Right lobe of liver (tissue), 6 donors: Measurements from ENCODE around the gene LSMEM2. TPM values are rescaled to one million over a fixed set of nuclear protein-coding genes. Genes with fewer than 3 reads are reported as not detected.

ENCODE experiments used
- ATAC-seq, 4 donors: fragments of 200-7000 bp; cut with Tn5 transposase; one replicate each; pipeline ENCODE4 v1.9.1; 2020; ENCODE audit warnings: mild to moderate bottlenecking in 4 of 4, moderate library complexity in 4 of 4
- DNase-seq, 3 donors: peaks; one replicate each; pipeline ENCODE4 v3.0.0-alpha.2; 2020
- H3K27ac ChIP-seq, 3 donors: fragments of 200-600 bp; one replicate each; pipeline ENCODE4 v1.8.0; 2022
- H3K27me3 ChIP-seq, 2 donors: fragments of 200-600 bp; one replicate each; pipeline ENCODE4 v1.8.0; 2022
- H3K36me3 ChIP-seq, 4 donors: fragments of 200-600 bp; sonication (generic) in 1 of 4; one replicate each; pipeline versions ENCODE4 v1.5.1 to v1.8.0; 2017 to 2022; ENCODE audit warnings: control low read depth in 1 of 4
- H3K4me1 ChIP-seq, 4 donors: fragments of 200-600 bp; sonication (generic) in 1 of 4; one replicate each; pipeline versions ENCODE4 v1.5.1 to v1.8.0; 2017 to 2022; ENCODE audit warnings: control low read depth in 1 of 4
- H3K4me3 ChIP-seq, 3 donors: fragments of 200-600 bp; one replicate each; pipeline ENCODE4 v1.8.0; 2022
- H3K9me3 ChIP-seq, 4 donors: fragments of 200-600 bp; sonication (generic) in 1 of 4; one replicate each; pipeline versions ENCODE4 v1.5.1 to v1.8.0; 2017 to 2022; ENCODE audit warnings: control low read depth in 1 of 4
- POLR2A ChIP-seq: fragments of 450-650 bp; IDR thresholded peaks from one replicate; pipeline ENCODE4 v1.6.1; 2017; ENCODE audit warnings: antibody characterized with exemption, mild to moderate bottlenecking
- WGBS: methylation state at CpG from one replicate; pipeline ENCODE4 v1.1.6; 2018; ENCODE audit warnings: low coverage, low lambda C conversion rate; ENCODE audit not compliant: insufficient coverage; ENCODE audit errors: missing lambda C conversion rate; 5-methylcytosine and 5-hydroxymethylcytosine counted together
- intact Hi-C, 2 donors: fragments of 100-400 bp; cut with DNase I; formaldehyde crosslinking; loops; one replicate each; pipeline versions ENCODE4 v1.11.2 to v1.14.1; 2022
- total RNA-seq, 6 experiments: library from RNA; depleted of rRNA in 2 of 6; stranded (reverse); fragments of >200 nt in 2 of 6; fragmentation: NEBNext Ultra II Directional in 3 of 6; extraction: Animal tissue kit (Norgen Biotek cat#: 25700) in 3 of 6; gene quantifications; one replicate each; pipeline versions ENCODE4 v1.1.0 to v1.2.4, GENCODE V29; 2016 to 2023
- TF ChIP-seq, protein P1 (sequence below), 4 donors: fragments of 200-600 bp in 3 of 4; fragments of 450-650 bp in 1 of 4; IDR thresholded peaks; one replicate each; pipeline versions ENCODE4 v1.5.1 to v1.8.0; 2016 to 2022; ENCODE audit warnings: antibody characterized with exemption in 4 of 4, mild to moderate bottlenecking in 2 of 4
- donor health status: DM: no; HTN: yes; CAD: no.
- donor health status: DM: no; HTN: no; CAD: no.
- donor health status: DM: no; HTN: no; CAD: no.
- donor health status: DM: no; HTN: yes; CAD: no.
- donor health status: DM: no; HTN: yes; CAD: no.

The LSMEM2 gene
- total RNA-seq, 6 experiments from 2014 or later, result not detected

DNA sequence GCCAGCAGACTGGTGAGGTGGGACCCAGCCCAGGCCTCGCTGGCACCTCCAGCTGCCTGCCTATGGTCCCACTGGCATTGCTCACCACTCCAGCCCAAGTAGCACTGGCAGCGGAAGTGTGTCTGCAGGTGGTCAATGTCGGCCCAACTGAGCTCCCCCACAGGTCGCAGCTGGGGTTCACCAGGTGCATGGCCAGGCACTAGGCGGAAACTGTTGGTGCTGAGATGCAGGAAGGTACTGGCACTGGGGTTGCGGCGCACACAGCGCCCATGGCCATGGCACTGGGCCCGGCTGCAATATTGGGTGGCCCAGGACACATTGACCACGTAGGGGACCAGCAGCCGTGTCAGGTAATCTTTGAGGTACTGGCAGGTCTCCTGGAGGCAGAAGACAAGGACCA is 39.3 kb downstream of the LSMEM2 start:
- WGBS, result 60% methylated on average over 2 of the region's 11 CpGs
- Histone ChIP-seq H3K36me3 (peaks cover 0 to 20% (median 3%) of the 10 kb centered on the region in 4 donors), H3K4me3 (no peak overlapping the region), H3K27ac (no peak overlapping the region), H3K9me3 (no peaks in the 10 kb centered on the region), H3K27me3 (no peaks in the 10 kb centered on the region), H3K4me1 (peaks cover 0 to 44% (median 10%) of the 10 kb centered on the region in 4 donors)
- TF ChIP-seq, protein P1, sequence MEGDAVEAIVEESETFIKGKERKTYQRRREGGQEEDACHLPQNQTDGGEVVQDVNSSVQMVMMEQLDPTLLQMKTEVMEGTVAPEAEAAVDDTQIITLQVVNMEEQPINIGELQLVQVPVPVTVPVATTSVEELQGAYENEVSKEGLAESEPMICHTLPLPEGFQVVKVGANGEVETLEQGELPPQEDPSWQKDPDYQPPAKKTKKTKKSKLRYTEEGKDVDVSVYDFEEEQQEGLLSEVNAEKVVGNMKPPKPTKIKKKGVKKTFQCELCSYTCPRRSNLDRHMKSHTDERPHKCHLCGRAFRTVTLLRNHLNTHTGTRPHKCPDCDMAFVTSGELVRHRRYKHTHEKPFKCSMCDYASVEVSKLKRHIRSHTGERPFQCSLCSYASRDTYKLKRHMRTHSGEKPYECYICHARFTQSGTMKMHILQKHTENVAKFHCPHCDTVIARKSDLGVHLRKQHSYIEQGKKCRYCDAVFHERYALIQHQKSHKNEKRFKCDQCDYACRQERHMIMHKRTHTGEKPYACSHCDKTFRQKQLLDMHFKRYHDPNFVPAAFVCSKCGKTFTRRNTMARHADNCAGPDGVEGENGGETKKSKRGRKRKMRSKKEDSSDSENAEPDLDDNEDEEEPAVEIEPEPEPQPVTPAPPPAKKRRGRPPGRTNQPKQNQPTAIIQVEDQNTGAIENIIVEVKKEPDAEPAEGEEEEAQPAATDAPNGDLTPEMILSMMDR (IDR thresholded peaks at IDR 0.05), result no peak
- no peak for TF ChIP-seq POLR2A
- DNase-seq (no peak), ATAC-seq (no peak)
- intact Hi-C loops, result loop anchor here in 1 of 2 donors (5.0 kb wide), 1 partner anchor 36 kb away; no protein-coding TSS in a partner anchor

DNA sequence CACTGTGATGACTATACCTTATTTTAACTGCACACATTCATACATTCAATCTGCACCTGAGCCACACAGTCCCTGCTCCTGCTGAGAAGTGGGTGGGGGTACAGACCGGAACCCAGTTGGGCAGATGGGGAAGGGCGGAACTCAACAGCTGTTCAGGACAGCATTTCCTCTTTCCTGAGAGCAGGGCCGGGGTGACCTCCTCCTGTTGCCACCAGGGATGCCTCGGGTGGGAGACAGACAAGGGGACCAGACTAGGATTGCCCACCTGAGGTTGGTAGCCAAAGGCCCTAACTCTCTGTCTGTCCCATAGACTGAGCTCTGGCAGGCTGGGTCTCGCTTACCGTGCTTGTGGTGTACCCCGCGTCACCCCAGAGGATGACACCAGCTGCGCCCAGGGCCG is 39.7 kb downstream of the LSMEM2 start:
- no peak for TF ChIP-seq POLR2A
- TF ChIP-seq, protein P1 (IDR thresholded peaks at IDR 0.05), result no peak
- DNase-seq, result no peak
- 67% methylated on average over 3 of the region's 10 CpGs for WGBS
- Histone ChIP-seq H3K36me3 (peaks cover 0 to 20% (median 3%) of the 10 kb centered on the region in 4 donors), H3K27ac (no peak overlapping the region), H3K4me3 (no peak overlapping the region), H3K4me1 (peaks cover 0 to 44% (median 10%) of the 10 kb centered on the region in 4 donors), H3K9me3 (no peaks in the 10 kb centered on the region), H3K27me3 (no peaks in the 10 kb centered on the region)
- ATAC-seq, result no peak
- intact Hi-C loops, result loop anchor here in 1 of 2 donors (5.0 kb wide), 1 partner anchor 36 kb away; no protein-coding TSS in a partner anchor

DNA sequence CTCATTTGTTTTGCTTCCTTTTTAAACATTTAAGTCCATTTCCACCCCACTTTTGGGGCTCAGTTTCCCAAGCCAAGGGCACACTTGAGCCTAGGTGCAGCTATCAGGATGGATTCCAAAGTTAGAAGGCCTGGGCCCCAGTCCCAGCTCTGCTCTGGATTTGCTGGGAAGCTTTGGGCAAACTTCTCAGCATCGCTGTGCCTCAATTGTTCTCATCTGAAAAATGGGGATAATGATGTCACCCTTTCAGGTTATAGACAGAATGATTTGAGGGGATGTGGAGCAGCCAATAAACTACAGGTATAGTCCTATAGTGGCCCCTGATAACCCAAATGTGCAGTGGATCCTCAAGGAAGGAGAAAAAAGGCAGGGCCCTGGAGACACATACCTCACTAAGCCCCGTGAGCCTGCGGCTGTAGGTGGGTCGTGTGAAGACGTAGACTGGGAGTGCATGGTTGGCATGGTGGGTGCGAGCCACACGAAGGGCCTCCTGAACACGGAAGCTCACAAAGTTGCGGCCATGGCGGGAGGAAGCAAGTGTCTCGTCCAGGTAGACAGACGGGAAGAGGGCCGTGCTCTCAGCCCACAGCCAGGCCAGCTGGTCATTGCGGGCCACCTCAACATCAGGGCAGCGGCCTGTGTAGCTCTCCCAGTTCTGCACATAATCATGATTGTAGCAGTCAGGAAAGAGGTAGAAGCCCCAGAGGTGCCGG is 40.5 kb downstream of the LSMEM2 start:
- Histone ChIP-seq H3K4me3 (no peak overlapping the region), H3K9me3 (no peaks in the 10 kb centered on the region), H3K27ac (no peak overlapping the region), H3K27me3 (no peaks in the 10 kb centered on the region), H3K36me3 (peaks cover 0 to 20% (median 3%) of the 10 kb centered on the region in 4 donors), H3K4me1 (peaks cover 0 to 51% (median 14%) of the 10 kb centered on the region in 4 donors)
- TF ChIP-seq, protein P1 (IDR thresholded peaks at IDR 0.05), result no peak
- no peak for TF ChIP-seq POLR2A
- ATAC-seq (no peak), DNase-seq (peak in 1 of 3 donors; percentile 45)
- intact Hi-C loops, result loop anchor here in 1 of 2 donors (5.0 kb wide), 1 partner anchor 37 kb away; no protein-coding TSS in a partner anchor
- WGBS, result 91% methylated on average over 4 of the region's 16 CpGs

DNA sequence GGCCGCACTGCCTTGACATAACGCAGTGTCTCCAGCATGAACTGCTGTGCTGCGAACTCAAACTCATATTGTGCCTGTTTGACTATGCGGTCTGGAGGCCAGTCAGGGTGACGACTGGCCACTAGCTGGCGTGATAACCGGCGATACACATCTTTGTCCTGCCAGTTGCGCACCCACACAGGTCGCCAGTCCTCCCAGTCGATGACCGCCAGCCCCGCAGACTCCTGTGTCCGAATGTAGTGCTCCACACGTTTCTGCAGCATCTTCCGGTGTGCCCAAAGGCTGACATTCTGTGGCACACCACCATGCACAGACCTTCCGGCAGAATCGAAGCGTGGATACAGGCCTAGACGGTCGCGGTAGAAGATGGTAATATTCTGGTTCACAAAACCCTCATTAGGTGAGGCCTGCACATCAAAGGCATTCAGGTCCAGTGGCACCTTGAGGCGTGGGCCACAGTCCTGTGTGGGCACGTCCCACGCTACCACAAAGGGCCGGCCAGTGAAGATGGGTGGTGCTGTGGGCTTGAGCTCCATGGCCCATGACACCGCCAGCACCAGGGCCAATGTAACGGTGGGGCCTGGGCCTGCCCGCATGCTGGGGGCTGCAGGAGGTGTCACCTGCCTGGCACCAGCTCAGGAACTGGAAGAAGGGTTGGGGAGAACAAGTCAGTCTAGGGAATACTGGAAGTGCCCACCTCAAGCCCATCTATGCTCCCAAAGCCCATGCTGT is 41.2 kb downstream of the LSMEM2 start:
- Histone ChIP-seq H3K36me3 (peaks cover 0 to 20% (median 3%) of the 10 kb centered on the region in 4 donors), H3K4me3 (peak overlapping the region; percentile 88 to 89 (median 89)), H3K27me3 (no peaks in the 10 kb centered on the region), H3K27ac (peak overlapping the region in 2 of 3 donors; percentile 98), H3K4me1 (peaks cover 0 to 56% (median 15%) of the 10 kb centered on the region in 4 donors), H3K9me3 (no peaks in the 10 kb centered on the region)
- intact Hi-C loops, result loop anchor here in 1 of 2 donors (5.0 kb wide), 2 partner anchors 38 to 48 kb away; no protein-coding TSS in a partner anchor
- DNase-seq, result no peak
- no peak for ATAC-seq
- TF ChIP-seq, protein P1 (IDR thresholded peaks at IDR 0.05), result no peak
- no peak for TF ChIP-seq POLR2A
- 88% methylated on average over 5 of the region's 29 CpGs for WGBS
